K562 (cell line): ENCODE results near the gene CACNA1E. TPM values are rescaled to one million over a fixed set of nuclear protein-coding genes. Genes with fewer than 3 reads are reported as not detected.

Source experiments
- ATAC-seq: fragments of 200-7000 bp; cut with Tn5 transposase; 3 replicates; pipeline ENCODE4 v1.9.1; 2020; ENCODE audit warnings: moderate library complexity
- BruUV-seq: library from RNA; stranded (reverse); fragments of 400-500 nt; replicated peaks from 2 replicates; lab custom pipeline; 2021; lab: Mats Ljungman, UMichigan
- CTCF ChIA-PET: fragments of 300-600 bp; formaldehyde crosslinking; extraction: SDS; loops from one replicate; lab custom pipeline; 2021; ENCODE audit warnings: low intra/inter-chr PET ratio; lab: Yijun Ruan, JAX
- POLR2A ChIA-PET: fragments of 300-600, 350-650 bp; sonication (Branson Sonifier 250); formaldehyde crosslinking; extraction: SDS; loops from one replicate; lab custom pipeline; 2021; ENCODE audit warnings: antibody characterized with exemption, inconsistent platforms; lab: Yijun Ruan, JAX
- DNase-seq, 4 experiments: peaks; one replicate each; pipeline versions ENCODE4 v3.0.0 to v3.0.0-alpha.2; 2011 to 2018; ENCODE audit warnings: low spot score in 3 of 4, mixed read lengths in 3 of 4; ENCODE audit errors: extremely low read depth in 1 of 4
- FAIRE-seq: peaks from 2 replicates; lab custom pipeline; 2011; peaks lifted over from hg19 to GRCh38; lab: Jason Lieb, UNC
- H2AFZ ChIP-seq: 2 replicates; pipeline ENCODE4 v1.6.0; 2011; ENCODE audit warnings: low read depth, low read length, control low read depth, inconsistent platforms
- H3K27ac ChIP-seq: fragments of 200-600 bp; 3 replicates; pipeline ENCODE4 v1.8.0; 2011; ENCODE audit warnings: low read depth, mild to moderate bottlenecking, control low read depth, inconsistent platforms, low read length, moderate library complexity, mixed read lengths; ENCODE audit errors: extremely low read depth
- H3K27me3 ChIP-seq, 2 experiments: fragments of 300-600 bp in 1 of 2; 2 replicates in 1 of 2; 3 replicates in 1 of 2; pipeline versions ENCODE4 v1.6.0 to v1.8.0; 2011; ENCODE audit warnings: inconsistent platforms in 2 of 2, low read length in 2 of 2, mild to moderate bottlenecking in 1 of 2, mixed read lengths in 1 of 2, moderate library complexity in 1 of 2; ENCODE audit not compliant: control insufficient read depth in 2 of 2, insufficient read depth in 2 of 2
- H3K36me3 ChIP-seq: fragments of 300-600 bp; 3 replicates; pipeline ENCODE4 v1.8.0; 2011; ENCODE audit warnings: mild to moderate bottlenecking, low read length, inconsistent platforms; ENCODE audit not compliant: control insufficient read depth, insufficient read depth
- H3K4me1 ChIP-seq, 2 experiments: fragments of 200-600 bp in 1 of 2; replicated peaks in 1 of 2; 2 replicates in 1 of 2; 3 replicates in 1 of 2; pipeline versions ENCODE4 v1.5.1 to v1.8.0; 2011; ENCODE audit warnings: inconsistent platforms in 2 of 2, low read length in 2 of 2, mild to moderate bottlenecking in 1 of 2, mixed read lengths in 1 of 2, moderate library complexity in 1 of 2; ENCODE audit not compliant: control insufficient read depth in 2 of 2, insufficient read depth in 2 of 2
- H3K4me2 ChIP-seq: 2 replicates; pipeline ENCODE4 v1.6.1; 2011; ENCODE audit warnings: low read length, control low read depth, inconsistent platforms, mixed read lengths; ENCODE audit not compliant: insufficient read depth
- H3K4me3 ChIP-seq: fragments of 200-600 bp; sonication (generic), shearing (Covaris generic); 2 replicates; pipeline ENCODE4 v1.5.1; 2016; ENCODE audit warnings: control low read depth, inconsistent platforms
- H3K79me2 ChIP-seq: fragments of 200-600 bp; 3 replicates; pipeline ENCODE4 v1.8.0; 2011; ENCODE audit warnings: low read length, inconsistent platforms; ENCODE audit not compliant: control insufficient read depth, insufficient read depth
- H3K9ac ChIP-seq, 2 experiments: 2 replicates each; pipeline versions ENCODE4 v1.6.0 to v1.6.1; 2011; ENCODE audit warnings: low read depth in 2 of 2, low read length in 2 of 2, control low read depth in 1 of 2, inconsistent platforms in 1 of 2, mild to moderate bottlenecking in 1 of 2, mixed read lengths in 1 of 2; ENCODE audit not compliant: insufficient read depth in 1 of 2
- H3K9me1 ChIP-seq: one replicate; pipeline ENCODE4 v1.6.0; 2011; ENCODE audit warnings: inconsistent platforms, mild to moderate bottlenecking, low read length, moderate library complexity; ENCODE audit not compliant: control insufficient read depth, insufficient read depth
- H3K9me3 ChIP-seq: replicated peaks from 2 replicates; pipeline ENCODE4 v1.5.1; 2011; ENCODE audit warnings: low read depth, low read length, inconsistent platforms; ENCODE audit not compliant: control insufficient read depth, insufficient read depth
- H4K20me1 ChIP-seq: replicated peaks from 2 replicates; pipeline ENCODE4 v1.6.1; 2011; ENCODE audit warnings: low read length, inconsistent platforms, mixed read lengths; ENCODE audit not compliant: control insufficient read depth, insufficient read depth
- BHLHE40 ChIP-seq: IDR thresholded peaks from 2 replicates; pipeline ENCODE4 v1.6.1; 2011; ENCODE audit warnings: low read length, improper control_type of control experiment
- EP300 ChIP-seq: IDR thresholded peaks from 2 replicates; pipeline ENCODE4 v1.6.1; 2012; ENCODE audit warnings: low read length, improper control_type of control experiment
- PRMT5 ChIP-seq: sonication (generic); formaldehyde crosslinking; IDR thresholded peaks from 2 replicates; pipeline ENCODE4 v1.5.0; 2020; ENCODE audit warnings: missing genetic modification reagents
- SIX5 ChIP-seq, 2 experiments: IDR thresholded peaks; 2 replicates each; pipeline ENCODE4 v1.6.1; 2011; ENCODE audit warnings: low read length in 2 of 2, borderline replicate concordance in 1 of 2, low read depth in 1 of 2, mild to moderate bottlenecking in 1 of 2, moderate library complexity in 1 of 2; ENCODE audit not compliant: insufficient read depth in 1 of 2
- ZBTB1 ChIP-seq: sonication (generic); formaldehyde crosslinking; IDR thresholded peaks from 2 replicates; pipeline ENCODE4 v1.8.1; 2023; ENCODE audit warnings: missing genetic modification reagents, low read depth, mild to moderate bottlenecking, borderline replicate concordance
- ZKSCAN3 ChIP-seq: fragments of 250-450 bp; sonication (Bioruptor Pico); IDR thresholded peaks from 2 replicates; pipeline ENCODE4 v1.4.0; 2020
- ZNF124 ChIP-seq: sonication (generic); formaldehyde crosslinking; IDR thresholded peaks from 2 replicates; pipeline ENCODE4 v1.8.1; 2022; ENCODE audit warnings: missing genetic modification reagents
- ZNF408 ChIP-seq: fragments of 250-450 bp; sonication (Bioruptor Pico); IDR thresholded peaks from 2 replicates; pipeline ENCODE4 v1.4.0; 2020; ENCODE audit warnings: low read depth, mild to moderate bottlenecking, moderate library complexity
- WGBS: fragments of 100-300 bp; shearing (Covaris generic); methylation state at CpG from one replicate; pipeline ENCODE4 v1.1.6; 2016; ENCODE audit warnings: low coverage, mixed read lengths; ENCODE audit not compliant: insufficient coverage; ENCODE audit errors: missing lambda C conversion rate; 5-methylcytosine and 5-hydroxymethylcytosine counted together
- in situ Hi-C: fragments of 300-500 bp; cut with MboI; formaldehyde crosslinking; loops from 4 replicates; pipeline ENCODE4 v1.15.0; 2018; ENCODE audit warnings: inconsistent platforms, mixed read lengths
- intact Hi-C: fragments of 100-400 bp; cut with micrococcal nuclease; formaldehyde crosslinking; loops from 2 replicates; pipeline ENCODE4 v1.14.2; 2022
- polyA plus RNA-seq, 8 experiments: library from polyadenylated mRNA; depleted of rRNA in 4 of 8; stranded (reverse) in 5 of 8; unstranded in 3 of 8; fragments of >200 nt; fragmentation: Nextera tagmentation in 2 of 8; fragmentation: Illumina TruSeq in 1 of 8; extraction: Ambion mirVana in 2 of 8; extraction: Trizol in 1 of 8; gene quantifications; 2 replicates each; pipeline versions ENCODE4 v1.2.1 to v1.2.3, GENCODE V29; 2011 to 2014; ENCODE audit warnings: inconsistent platforms in 1 of 8, missing spikeins in 1 of 8
- total RNA-seq, 7 experiments: library from RNA; depleted of rRNA in 6 of 7; stranded (reverse); fragments of >200 nt in 6 of 7; fragmentation: Illumina TruSeq in 2 of 7; extraction: Trizol in 2 of 7; gene quantifications; 2 replicates each; pipeline versions ENCODE4 v1.2.1 to v1.2.3, GENCODE V29; 2011 to 2021; ENCODE audit warnings: low replicate concordance in 1 of 7
- TF ChIP-seq, protein P1 (sequence below): fragments of 250-450 bp; sonication (Bioruptor Pico); IDR thresholded peaks from 2 replicates; pipeline ENCODE4 v1.5.0; 2020; ENCODE audit warnings: mild to moderate bottlenecking

The CACNA1E gene
- total and polyA plus RNA-seq, 9 of the 15 experiments (the other 6 are each of a cell fraction or from before 2014, with no cell fraction given) = under 0.01 to 0.04 TPM; not detected in 7

DNA sequence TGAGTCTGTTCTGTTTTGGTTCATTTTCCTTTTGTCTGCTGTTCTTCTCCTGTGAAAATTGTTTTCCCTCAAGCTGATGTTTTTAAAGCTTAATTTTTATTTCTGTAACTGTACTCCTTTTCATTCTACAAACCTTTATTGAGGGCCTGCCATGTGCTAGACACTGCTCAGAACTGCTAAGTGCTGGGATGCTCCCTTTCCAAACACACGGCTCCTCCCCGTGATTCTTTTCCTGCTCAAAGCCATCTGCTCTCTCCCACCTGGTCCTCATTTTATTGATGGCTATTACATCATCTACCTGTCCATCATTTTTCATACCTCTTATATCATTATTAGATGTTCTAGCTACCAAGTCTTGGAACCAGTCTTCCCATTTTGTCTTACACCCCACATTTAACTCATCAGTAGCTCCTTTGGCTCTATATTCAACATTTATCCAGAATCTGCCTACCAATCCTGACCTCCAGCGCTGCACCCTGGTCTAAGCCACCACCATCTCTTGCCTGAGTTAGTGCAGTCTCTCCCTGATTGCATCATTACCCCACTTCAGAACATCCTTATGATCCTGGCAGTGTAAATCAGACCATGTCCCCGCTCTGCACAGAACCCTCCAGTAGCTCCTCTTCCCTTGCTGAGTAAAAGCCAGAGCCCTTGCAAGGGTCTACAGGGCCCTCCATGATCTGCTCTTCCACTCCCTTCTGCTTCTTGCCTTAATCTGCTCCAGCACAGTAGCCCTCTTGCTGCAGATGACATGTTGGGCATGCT lies 118.1 kb downstream of the CACNA1E start:
- no peaks in the 10 kb centered on the region for H3K79me2 ChIP-seq
- FAIRE-seq = no peak
- no peaks in the 10 kb centered on the region for H3K4me1 ChIP-seq
- ATAC-seq = no peak
- ChIA-PET CTCF (no interaction called here), POLR2A (interaction anchor here (0.8 kb wide), 2 partner anchors 10 to 14 kb away, joined by 3 read pairs; no protein-coding TSS in a partner anchor)
- intact Hi-C loops (no loop called here), in situ Hi-C loops (no loop called here)
- DNase-seq = no peak
- H4K20me1 ChIP-seq = no peaks in the 10 kb centered on the region
- no peaks in the 10 kb centered on the region; the same call in 1 of the 2 replicates for H3K9me3 ChIP-seq
- no peaks in the 10 kb centered on the region for H3K36me3 ChIP-seq
- no peaks in the 10 kb centered on the region for H3K9me1 ChIP-seq
- no peak overlapping the region for H3K9ac ChIP-seq
- no TSS peak for BruUV-seq
- no peak for TF ChIP-seq ZNF124 (CRISPR knock-in tag)
- TF ChIP-seq ZNF408 (CRISPR knock-in tag) = no peak
- no peak for TF ChIP-seq SIX5 (IDR thresholded peaks at IDR 0.05; ENCODE audit: borderline replicate concordance in 1 of 2, insufficient read depth in 1 of 2, low read depth in 1 of 2, low read length in 2 of 2)
- no peak for TF ChIP-seq EP300
- TF ChIP-seq ZKSCAN3 (CRISPR knock-in tag) = no peak
- no peak for TF ChIP-seq PRMT5 (CRISPR knock-in tag)
- no peak for TF ChIP-seq ZBTB1 (CRISPR knock-in tag)
- TF ChIP-seq BHLHE40 = no peak
- TF ChIP-seq, protein P1, sequence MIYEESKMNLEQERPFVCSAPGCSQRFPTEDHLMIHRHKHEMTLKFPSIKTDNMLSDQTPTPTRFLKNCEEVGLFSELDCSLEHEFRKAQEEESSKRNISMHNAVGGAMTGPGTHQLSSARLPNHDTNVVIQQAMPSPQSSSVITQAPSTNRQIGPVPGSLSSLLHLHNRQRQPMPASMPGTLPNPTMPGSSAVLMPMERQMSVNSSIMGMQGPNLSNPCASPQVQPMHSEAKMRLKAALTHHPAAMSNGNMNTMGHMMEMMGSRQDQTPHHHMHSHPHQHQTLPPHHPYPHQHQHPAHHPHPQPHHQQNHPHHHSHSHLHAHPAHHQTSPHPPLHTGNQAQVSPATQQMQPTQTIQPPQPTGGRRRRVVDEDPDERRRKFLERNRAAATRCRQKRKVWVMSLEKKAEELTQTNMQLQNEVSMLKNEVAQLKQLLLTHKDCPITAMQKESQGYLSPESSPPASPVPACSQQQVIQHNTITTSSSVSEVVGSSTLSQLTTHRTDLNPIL = no peak
- no peak overlapping the region for H3K4me3 ChIP-seq
- H3K4me2 ChIP-seq = no peak overlapping the region
- 0% methylated on average over 4 of the region's 4 CpGs for WGBS
- H3K27ac ChIP-seq = no peak overlapping the region
- H3K27me3 ChIP-seq = no peaks in the 10 kb centered on the region
- H2AFZ ChIP-seq = no peak overlapping the region
